Amygdala (tissue), 56 donors: ENCODE results near the gene SSBP1.
"Not testable (repeated sequence)": the region's sequence is repeated elsewhere in the genome, so short reads cannot be mapped to it uniquely, and the experiment has no call there.

Experiments
- DNase-seq, 56 donors: peaks; one replicate each; lab custom pipeline; 2025; lab: John Stamatoyannopoulos, UW

Gene SSBP1

GRCh38 chr7:141708351-141708750, 29.8 kb upstream of the SSBP1 start, which contains the start of gene WEE2:
TSS of gene WEE2 (plus strand) at chr7:141708353. CDS start at chr7:141708759, 406 bp downstream.
- DNase-seq: no peak

- DNase-seq: no peak
These were observed 28.8 kb upstream of the SSBP1 start for GRCh38 chr7:141709318-141709717.

GRCh38 chr7:141709749-141710148, 28.4 kb upstream of the SSBP1 start:
- DNase-seq: no peak

- no peak for DNase-seq
These were observed 27.9 kb upstream of the SSBP1 start for GRCh38 chr7:141710301-141710700.

- no peak for DNase-seq
These were observed 25.4 kb upstream of the SSBP1 start for GRCh38 chr7:141712603-141713255.

- no peak for DNase-seq
These were observed 24.3 kb upstream of the SSBP1 start for GRCh38 chr7:141713890-141714289.

- no peak for DNase-seq
These were observed 23.6 kb upstream of the SSBP1 start for GRCh38 chr7:141714571-141714970.

- DNase-seq: no peak
These were observed 23.1 kb upstream of the SSBP1 start for GRCh38 chr7:141715018-141715417.

GRCh38 chr7:141715794-141716689, 22.1 kb upstream of the SSBP1 start:
- DNase-seq: no peak

- DNase-seq: no peak
These were observed 20.7 kb upstream of the SSBP1 start for GRCh38 chr7:141717450-141717849.

- no peak for DNase-seq
These were observed 15.6 kb upstream of the SSBP1 start for GRCh38 chr7:141722529-141722928.

- DNase-seq: no peak
These were observed 9.1 kb upstream of the SSBP1 start for GRCh38 chr7:141729020-141729419.

GRCh38 chr7:141731476-141732149, 6.5 kb upstream of the SSBP1 start:
- DNase-seq: peak in 3 of 56 donors; percentile 1 to 4 (median 1)

- DNase-seq: no peak
These were observed 881 bp upstream of the SSBP1 start for GRCh38 chr7:141737118-141737835.

- DNase-seq: no peak
These were observed 445 bp downstream of the SSBP1 start for GRCh38 chr7:141738592-141739013.

GRCh38 chr7:141739250-141739649, 1.1 kb downstream of the SSBP1 start:
- no peak for DNase-seq

GRCh38 chr7:141742229-141742628, 4.1 kb downstream of the SSBP1 start:
- DNase-seq: no peak

- no peak for DNase-seq
These were observed 6.0 kb downstream of the SSBP1 start for GRCh38 chr7:141744131-141744530.

- no peak for DNase-seq
These were observed 10.2 kb downstream of the SSBP1 start for GRCh38 chr7:141748396-141748795.

- not testable (repeated sequence) for DNase-seq
These were observed 13.7 kb downstream of the SSBP1 start for GRCh38 chr7:141751904-141752303.

GRCh38 chr7:141752634-141753033, 14.5 kb downstream of the SSBP1 start:
- no peak for DNase-seq
